Testis (tissue), 3 donors: ENCODE results near the gene TPRX2. TPM values are rescaled to one million over a fixed set of nuclear protein-coding genes. Genes with fewer than 3 reads are reported as not detected.

Experiments used
- DNase-seq: peaks from one replicate; pipeline ENCODE4 v3.0.0-alpha.2; 2019
- H3K27ac ChIP-seq, 2 donors: fragments of 200-600 bp; sonication (generic); one replicate each; pipeline ENCODE4 v1.5.1; 2019
- H3K27me3 ChIP-seq: fragments of 200-600 bp; sonication (generic); one replicate; pipeline ENCODE4 v1.5.1; 2019
- H3K36me3 ChIP-seq: fragments of 200-600 bp; sonication (generic); one replicate; pipeline ENCODE4 v1.5.1; 2017; ENCODE audit warnings: low read depth; ENCODE audit errors: missing control alignments
- H3K4me1 ChIP-seq: fragments of 200-600 bp; sonication (generic); one replicate; pipeline ENCODE4 v1.5.1; 2019
- H3K4me3 ChIP-seq, 2 donors: fragments of 200-600 bp; sonication (generic); one replicate each; pipeline ENCODE4 v1.5.1; 2017 to 2019
- H3K9me3 ChIP-seq: fragments of 200-600 bp; sonication (generic); one replicate; pipeline ENCODE4 v1.5.1; 2017
- CTCF ChIP-seq, 3 experiments: fragments of 450-650 bp in 2 of 3; fragments of 200-600 bp in 1 of 3; sonication (generic) in 1 of 3; IDR thresholded peaks; one replicate each; pipeline ENCODE4 v1.5.1; 2016 to 2019; ENCODE audit warnings: antibody characterized with exemption in 3 of 3, mild to moderate bottlenecking in 2 of 3, moderate library complexity in 1 of 3
- POLR2A ChIP-seq: fragments of 450-650 bp; IDR thresholded peaks from one replicate; pipeline ENCODE4 v1.6.1; 2017; ENCODE audit warnings: antibody characterized with exemption, mild to moderate bottlenecking, moderate library complexity
- WGBS, 2 donors: methylation state at CpG; one replicate each; pipeline ENCODE4 v1.1.5; 2018; 5-methylcytosine and 5-hydroxymethylcytosine counted together
- intact Hi-C: fragments of 100-400 bp; cut with DNase I; formaldehyde crosslinking; loops from one replicate; pipeline ENCODE4 v1.15.1; 2023; ENCODE audit warnings: low total_unique reads
- polyA plus RNA-seq: library from polyadenylated mRNA; stranded (reverse); fragments of 350-450 nt; fragmentation: Illumina TruSeq; extraction: RNeasy Lipid Tissue Mini Kit (QIAGEN cat#74804); gene quantifications from one replicate; pipeline ENCODE4 v1.2.3, GENCODE V29; 2014; ENCODE audit warnings: low read depth, low replicate concordance; ENCODE audit not compliant: insufficient read depth
- total RNA-seq, 2 donors: library from RNA; depleted of rRNA; stranded (reverse); fragments of >200 nt; gene quantifications; one replicate each; pipeline ENCODE4 v1.2.3, GENCODE V29; 2016

The TPRX2 gene
- total and polyA plus RNA-seq, 3 donors from 2014 or later: 0.37 to 0.63 (median 0.53) TPM

DNA sequence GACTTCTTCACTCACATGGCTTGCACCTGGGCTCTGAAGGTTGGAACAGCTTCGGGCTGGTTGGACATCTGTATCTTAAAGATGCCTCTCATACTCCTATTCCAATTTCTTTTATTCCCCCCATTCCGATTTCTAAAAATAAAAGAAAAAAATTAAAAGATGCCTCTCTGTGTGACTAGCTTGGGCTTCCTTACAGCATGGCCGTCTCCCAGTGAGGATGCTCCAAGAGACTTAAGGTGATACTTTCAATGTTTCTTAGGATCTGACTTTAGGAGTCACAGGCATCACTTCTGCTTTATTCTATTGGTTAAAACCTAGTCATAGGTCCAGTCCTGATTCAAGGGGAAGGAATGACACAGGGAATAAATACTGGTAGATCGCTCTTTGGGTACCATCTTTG is 37.0 kb downstream of the TPRX2 start:
- WGBS, 2 donors: 72 to 75% methylated on average over 4 of the region's 4 CpGs
- no peak overlapping the region for H3K4me3 ChIP-seq
- DNase-seq: no peak
- H3K36me3 ChIP-seq: no peaks in the 10 kb centered on the region
- peaks cover 22% of the 10 kb centered on the region for H3K4me1 ChIP-seq
- no peaks in the 10 kb centered on the region for H3K27me3 ChIP-seq
- H3K27ac ChIP-seq: peak overlapping the region; percentile 56 to 80
- no peaks in the 10 kb centered on the region for H3K9me3 ChIP-seq
- intact Hi-C loops: no loop called here
- TF ChIP-seq POLR2A: no peak
- TF ChIP-seq CTCF (IDR thresholded peaks at IDR 0.05): no peak

- H3K27ac ChIP-seq: no peak overlapping the region
- no peaks in the 10 kb centered on the region for H3K36me3 ChIP-seq
- intact Hi-C loops: no loop called here
- H3K4me3 ChIP-seq: no peak overlapping the region
- TF ChIP-seq CTCF (IDR thresholded peaks at IDR 0.05) (no peak), POLR2A (no peak)
- H3K4me1 ChIP-seq: peaks cover 15% of the 10 kb centered on the region
- WGBS, 2 donors: 92 to 99% methylated on average over 5 of the region's 5 CpGs
- no peaks in the 10 kb centered on the region for H3K9me3 ChIP-seq
- H3K27me3 ChIP-seq: no peaks in the 10 kb centered on the region
- no peak for DNase-seq
Observed at GRCh38 chr19:47896773-47897172, 37.7 kb downstream of the TPRX2 start.

DNA sequence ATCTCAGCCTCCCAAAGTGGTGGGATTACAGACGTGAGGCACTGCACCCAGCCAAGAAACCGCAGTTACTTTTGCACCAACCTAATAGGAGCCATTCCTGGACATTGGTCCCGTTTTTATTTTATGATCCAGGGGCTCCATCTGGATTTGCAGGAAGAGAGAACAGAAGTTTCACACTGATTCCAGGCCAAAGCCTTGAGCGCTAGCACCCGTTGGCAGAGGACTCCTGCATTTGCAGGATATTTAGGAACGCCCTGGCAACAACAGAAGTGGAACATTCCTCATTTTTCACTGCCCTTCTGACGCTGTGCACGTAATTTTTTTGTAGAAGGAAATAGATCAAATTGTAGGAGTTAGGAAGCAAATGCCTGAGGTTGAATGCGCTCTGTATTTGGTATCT is 38.8 kb downstream of the TPRX2 start:
- no peak overlapping the region for H3K27ac ChIP-seq
- intact Hi-C loops: no loop called here
- no peak overlapping the region for H3K4me3 ChIP-seq
- no peaks in the 10 kb centered on the region for H3K9me3 ChIP-seq
- peaks cover 4% of the 10 kb centered on the region for H3K4me1 ChIP-seq
- no peaks in the 10 kb centered on the region for H3K36me3 ChIP-seq
- no peak for DNase-seq
- WGBS, 2 donors: 64 to 68% methylated on average over 9 of the region's 9 CpGs
- TF ChIP-seq POLR2A (no peak), CTCF (IDR thresholded peaks at IDR 0.05) (no peak)
- no peaks in the 10 kb centered on the region for H3K27me3 ChIP-seq

- intact Hi-C loops: no loop called here
- Histone ChIP-seq H3K4me1 (peaks cover 4% of the 10 kb centered on the region), H3K27ac (no peak overlapping the region), H3K36me3 (no peaks in the 10 kb centered on the region), H3K27me3 (no peaks in the 10 kb centered on the region), H3K4me3 (no peak overlapping the region), H3K9me3 (no peaks in the 10 kb centered on the region)
- DNase-seq: peak; percentile 3
- TF ChIP-seq POLR2A (no peak), CTCF (IDR thresholded peaks at IDR 0.05) (no peak)
- 92 to 95% methylated on average over 8 of the region's 8 CpGs for WGBS, 2 donors
Observed at GRCh38 chr19:47899335-47899734, 40.3 kb downstream of the TPRX2 start.

- TF ChIP-seq CTCF (IDR thresholded peaks at IDR 0.05) (no peak), POLR2A (no peak)
- peak; percentile 5 for DNase-seq
- Histone ChIP-seq H3K4me3 (no peak overlapping the region), H3K36me3 (no peaks in the 10 kb centered on the region), H3K27me3 (no peaks in the 10 kb centered on the region), H3K9me3 (no peaks in the 10 kb centered on the region), H3K27ac (no peak overlapping the region), H3K4me1 (no peaks in the 10 kb centered on the region)
- WGBS, 2 donors: 85 to 87% methylated on average over 7 of the region's 7 CpGs
- intact Hi-C loops: no loop called here
Observed at GRCh38 chr19:47901370-47901769, 42.3 kb downstream of the TPRX2 start.
